ENCODE data around the gene WDR6. TPM values are rescaled to one million over a fixed set of nuclear protein-coding genes. Genes with fewer than 3 reads are reported as not detected.

Gene WDR6
- total RNA-seq, 2 experiments from 2014 or later: 135 to 148 TPM

- H3K27me3 Mint-ChIP-seq: no peaks in the 10 kb centered on the region
- ChIA-PET CTCF (interaction anchor here (0.7 kb wide), 1 partner anchor 945 kb away, joined by 3 read pairs; no protein-coding TSS in a partner anchor), POLR2A (interaction anchor here (0.6 kb wide), 1 partner anchor 14 kb away, joined by 3 read pairs; no protein-coding TSS in a partner anchor)
- no peak for DNase-seq
- no peaks in the 10 kb centered on the region for H3K4me1 Mint-ChIP-seq
- peaks cover 45% of the 10 kb centered on the region for H3K36me3 Mint-ChIP-seq (ENCODE audit: low read depth)
- H3K9me3 Mint-ChIP-seq: no peaks in the 10 kb centered on the region
- H3K4me3 Mint-ChIP-seq: no peak overlapping the region
- H3K27ac Mint-ChIP-seq: no peak overlapping the region
These were observed 50.8 kb downstream of the WDR6 start for GRCh38 chr3:49058011-49058410.

Other genes with a start within 250 kb of the WDR6 start
- 10 to 100 TPM; 28.3 to 29.7 TPM for gene PRKAR2A, start 159.5 kb upstream of the WDR6 start, total RNA-seq
- 10 to 100 TPM; 25.6 to 29.5 TPM for gene SLC25A20, start 108.5 kb upstream of the WDR6 start, total RNA-seq
- 100 to 1,000 TPM; 100 TPM for gene ARIH2, start 88.5 kb upstream of the WDR6 start, total RNA-seq
- gene P4HTM, start 17.1 kb upstream of the WDR6 start, total RNA-seq: 10 to 100 TPM; 48.4 to 49.9 TPM
- gene DALRD3, start 11.2 kb downstream of the WDR6 start, total RNA-seq: 10 to 100 TPM; 21.6 to 24.5 TPM
- gene NDUFAF3, start 14.7 kb downstream of the WDR6 start, total RNA-seq: 100 to 1,000 TPM in 1 of 2 experiments, 10 to 100 TPM in 1; 98.1 to 108 TPM
- gene IMPDH2, start 22.0 kb downstream of the WDR6 start, total RNA-seq: 100 to 1,000 TPM; 131 to 133 TPM
- gene QRICH1, start 86.7 kb downstream of the WDR6 start, total RNA-seq: 100 to 1,000 TPM; 136 to 140 TPM
- 100 to 1,000 TPM; 194 to 212 TPM for gene QARS1, start 97.4 kb downstream of the WDR6 start, total RNA-seq
- gene USP19, start 113.4 kb downstream of the WDR6 start, total RNA-seq: 10 to 100 TPM; 61.2 to 61.5 TPM
- gene LAMB2, start 125.7 kb downstream of the WDR6 start, total RNA-seq: not detected
- gene CCDC71, start 158.9 kb downstream of the WDR6 start, total RNA-seq: 10 to 100 TPM; 19.9 to 20.9 TPM
- 1 to 10 TPM; 1.2 to 1.4 TPM for gene KLHDC8B, start 164.2 kb downstream of the WDR6 start, total RNA-seq